ENCODE data around the gene NUP50.
"Not testable (repeated sequence)": the region's sequence is repeated elsewhere in the genome, so short reads cannot be mapped to it uniquely, and the experiment has no call there.

The NUP50 gene

GRCh38 chr22:45162531-45162930, 1.2 kb upstream of the NUP50 start:
- no peak for DNase-seq

GRCh38 chr22:45163099-45163450, 650 bp upstream of the NUP50 start:
- DNase-seq = no peak

GRCh38 chr22:45164270-45165088, 754 bp downstream of the NUP50 start:
- DNase-seq = no peak

GRCh38 chr22:45166932-45167331, 3.2 kb downstream of the NUP50 start:
- no peak for DNase-seq

GRCh38 chr22:45169591-45170466, 6.1 kb downstream of the NUP50 start:
- DNase-seq = peak; percentile 60

- no peak for DNase-seq
Observed at GRCh38 chr22:45171830-45172229, 8.1 kb downstream of the NUP50 start.

- no peak for DNase-seq
Observed at GRCh38 chr22:45172881-45173585, 9.3 kb downstream of the NUP50 start.

GRCh38 chr22:45179276-45180049, 15.7 kb downstream of the NUP50 start:
- no peak for DNase-seq

GRCh38 chr22:45180146-45180679, 16.5 kb downstream of the NUP50 start:
- DNase-seq = no peak

GRCh38 chr22:45181240-45181639, 17.5 kb downstream of the NUP50 start:
- DNase-seq = no peak

GRCh38 chr22:45181766-45182165, 18.0 kb downstream of the NUP50 start:
- no peak for DNase-seq

GRCh38 chr22:45183974-45184373, 20.2 kb downstream of the NUP50 start:
- DNase-seq = no peak

GRCh38 chr22:45185718-45186514, 22.2 kb downstream of the NUP50 start:
- DNase-seq = no peak

GRCh38 chr22:45187891-45188290, 24.2 kb downstream of the NUP50 start:
- no peak for DNase-seq

GRCh38 chr22:45188779-45189178, 25.1 kb downstream of the NUP50 start:
- no peak for DNase-seq

GRCh38 chr22:45190202-45190872, 26.6 kb downstream of the NUP50 start:
- no peak for DNase-seq

- DNase-seq = not testable (repeated sequence)
Observed at GRCh38 chr22:45191746-45192145, 28.0 kb downstream of the NUP50 start.

GRCh38 chr22:45192701-45193187, 29.0 kb downstream of the NUP50 start:
- DNase-seq = no peak

GRCh38 chr22:45194686-45195085, 31.0 kb downstream of the NUP50 start:
- no peak for DNase-seq

- no peak for DNase-seq
Observed at GRCh38 chr22:45195616-45196015, 31.9 kb downstream of the NUP50 start.

- DNase-seq = no peak
Observed at GRCh38 chr22:45196308-45196707, 32.6 kb downstream of the NUP50 start.
